Prostate gland (tissue), 2 donors: Measurements from ENCODE around the gene DNAI2.

Experiments used
- CTCF ChIP-seq, 4 experiments: fragments of 200-600 bp in 2 of 4; fragments of 450-650 bp in 2 of 4; sonication (generic) in 2 of 4; IDR thresholded peaks; 1 replicate in 3 of 4; 2 replicates in 1 of 4; pipeline ENCODE4 v1.5.1; 2016 to 2019; ENCODE audit warnings: antibody characterized with exemption in 4 of 4, mild to moderate bottlenecking in 2 of 4, moderate library complexity in 2 of 4
- POLR2A ChIP-seq: fragments of 450-650 bp; IDR thresholded peaks from one replicate; pipeline ENCODE4 v1.6.1; 2016; ENCODE audit warnings: antibody characterized with exemption, mild to moderate bottlenecking
- POLR2AphosphoS5 ChIP-seq: sonication (generic); formaldehyde crosslinking; IDR thresholded peaks from one replicate; pipeline ENCODE4 v1.6.1; 2017; ENCODE audit warnings: antibody characterized with exemption

- no peak for TF ChIP-seq CTCF (IDR thresholded peaks at IDR 0.05)
- TF ChIP-seq POLR2A = no peak
- no peak for TF ChIP-seq POLR2AphosphoS5
These were observed 38.1 kb upstream of the DNAI2 start for GRCh38 chr17:74235911-74236371.
